CD4-positive, CD25-positive, alpha-beta regulatory T cell (primary cell): ENCODE results near the gene SCUBE1. TPM values are rescaled to one million over a fixed set of nuclear protein-coding genes. Genes with fewer than 3 reads are reported as not detected.

ENCODE experiments used
- ATAC-seq, 2 donors: fragments of 150-1000 bp; cut with Tn5 transposase; one replicate each; pipeline ENCODE4 v1.10.0; 2021; ENCODE audit warnings: low read depth in 2 of 2, moderate number of reproducible peaks in 2 of 2, moderate library complexity in 1 of 2
- DNase-seq, 3 donors: peaks; one replicate each; pipeline versions ENCODE4 v3.0.0 to v3.0.0-alpha.2; 2012 to 2022; ENCODE audit warnings: mixed read lengths in 1 of 3
- H3K27ac ChIP-seq: one replicate; pipeline ENCODE4 v1.7.0; 2013; ENCODE audit warnings: mild to moderate bottlenecking, low read length; ENCODE audit not compliant: insufficient read depth, poor library complexity, severe bottlenecking
- H3K27me3 ChIP-seq: one replicate; pipeline ENCODE4 v1.7.0; 2013; ENCODE audit warnings: low read length; ENCODE audit not compliant: control insufficient read depth, insufficient read depth
- H3K36me3 ChIP-seq: one replicate; pipeline ENCODE4 v1.7.0; 2013; ENCODE audit warnings: mild to moderate bottlenecking, low read length, moderate library complexity; ENCODE audit not compliant: control insufficient read depth, insufficient read depth
- H3K4me1 ChIP-seq: 2 replicates; pipeline ENCODE4 v1.7.0; 2013; ENCODE audit warnings: mild to moderate bottlenecking, low read length; ENCODE audit not compliant: insufficient read depth, control insufficient read depth, poor library complexity, severe bottlenecking
- H3K4me3 ChIP-seq: one replicate; pipeline ENCODE4 v1.7.0; 2013; ENCODE audit warnings: low read depth, mild to moderate bottlenecking, low read length, moderate library complexity
- H3K9me3 ChIP-seq, 2 experiments: 1 replicate in 1 of 2; 2 replicates in 1 of 2; pipeline ENCODE4 v1.7.0; 2013; ENCODE audit warnings: low read length in 2 of 2, mild to moderate bottlenecking in 1 of 2, moderate library complexity in 1 of 2; ENCODE audit not compliant: control insufficient read depth in 2 of 2
- H3K27ac Mint-ChIP-seq, 3 donors: one replicate each; pipeline ENCODE4 v1.8.0; 2020 to 2022; ENCODE audit warnings: mild to moderate bottlenecking in 3 of 3, mixed read lengths in 3 of 3, moderate library complexity in 2 of 3
- H3K27me3 Mint-ChIP-seq: one replicate; pipeline ENCODE4 v1.8.0; 2022; ENCODE audit warnings: mild to moderate bottlenecking, mixed read lengths
- H3K36me3 Mint-ChIP-seq: one replicate; pipeline ENCODE4 v1.8.0; 2020; ENCODE audit warnings: mixed read lengths
- H3K4me1 Mint-ChIP-seq, 4 donors: one replicate each; pipeline ENCODE4 v1.8.0; 2020 to 2022; ENCODE audit warnings: mixed read lengths in 4 of 4, mild to moderate bottlenecking in 1 of 4
- H3K4me3 Mint-ChIP-seq, 4 donors: one replicate each; pipeline ENCODE4 v1.8.0; 2020 to 2022; ENCODE audit warnings: mild to moderate bottlenecking in 4 of 4, mixed read lengths in 4 of 4, moderate library complexity in 3 of 4
- H3K9me3 Mint-ChIP-seq, 7 donors: one replicate each; pipeline ENCODE4 v1.8.0; 2020 to 2022; ENCODE audit warnings: mixed read lengths in 7 of 7, mild to moderate bottlenecking in 3 of 7, moderate library complexity in 2 of 7
- polyA plus RNA-seq, 4 donors: library from polyadenylated mRNA; unstranded; fragments of 300-500 nt; fragmentation: Illumina TruSeq; gene quantifications; one replicate each; pipeline ENCODE4 v1.2.3, GENCODE V29; 2021
- total RNA-seq: library from RNA; stranded (reverse); gene quantifications from one replicate; pipeline ENCODE4 v1.2.3, GENCODE V29; 2022

The SCUBE1 gene
- total and polyA plus RNA-seq, 5 donors from 2014 or later: 0.74 TPM; not detected in 4

DNA sequence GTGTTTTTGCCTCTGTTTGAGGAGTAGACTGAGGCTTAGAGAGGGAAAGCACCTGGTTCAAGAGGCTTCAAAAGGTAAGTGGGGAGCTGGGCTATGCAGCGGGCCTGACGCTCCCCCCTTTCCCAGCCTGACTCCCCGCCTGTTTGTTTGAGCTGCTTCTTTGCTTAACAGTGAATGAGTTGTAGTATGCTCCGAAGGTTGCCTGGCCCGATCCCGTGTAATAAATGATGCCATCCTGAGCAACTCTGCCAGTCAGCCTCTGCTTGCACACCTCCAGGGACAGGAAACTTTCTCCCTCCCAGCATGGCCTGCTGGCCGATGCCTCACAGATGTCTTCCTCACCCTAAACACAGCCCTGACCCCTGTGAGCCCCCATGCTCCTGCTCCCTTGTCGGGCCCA lies 110.7 kb downstream of the SCUBE1 start:
- H3K36me3 ChIP-seq: no peaks in the 10 kb centered on the region
- ATAC-seq: no peak
- Mint-ChIP-seq H3K4me3 (no peak overlapping the region), H3K9me3 (no peaks in the 10 kb centered on the region), H3K27me3 (peaks cover 10% of the 10 kb centered on the region), H3K27ac (no peak overlapping the region), H3K36me3 (no peaks in the 10 kb centered on the region), H3K4me1 (peaks cover 0 to 5% (median 2%) of the 10 kb centered on the region in 4 donors)
- H3K4me3 ChIP-seq: no peak overlapping the region
- no peak overlapping the region for H3K27ac ChIP-seq
- no peak for DNase-seq
- no peaks in the 10 kb centered on the region for H3K27me3 ChIP-seq
- H3K9me3 ChIP-seq: no peaks in the 10 kb centered on the region
- peaks cover 5% of the 10 kb centered on the region for H3K4me1 ChIP-seq

DNA sequence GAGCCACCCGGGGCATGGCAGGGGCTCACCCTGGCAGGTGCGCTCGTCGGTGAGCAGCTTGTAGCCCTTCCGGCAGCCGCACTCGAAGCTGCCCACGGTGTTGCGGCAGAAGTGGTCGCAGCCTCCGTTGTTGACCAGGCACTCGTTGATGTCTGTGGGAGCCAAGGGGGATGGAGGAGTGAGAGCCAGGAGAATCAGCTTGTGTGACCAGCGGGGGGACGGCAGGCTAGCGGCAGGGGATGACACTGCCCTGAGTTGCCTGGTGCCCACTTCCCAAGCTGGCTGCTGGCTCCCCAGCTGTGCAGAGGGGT lies 111.5 kb downstream of the SCUBE1 start:
- no peaks in the 10 kb centered on the region for H3K36me3 Mint-ChIP-seq
- H3K27me3 Mint-ChIP-seq: peaks cover 10% of the 10 kb centered on the region
- DNase-seq: no peak
- no peak overlapping the region for H3K27ac Mint-ChIP-seq
- no peaks in the 10 kb centered on the region for H3K9me3 Mint-ChIP-seq
- Histone ChIP-seq H3K4me3 (no peak overlapping the region), H3K27ac (no peak overlapping the region), H3K36me3 (no peaks in the 10 kb centered on the region), H3K9me3 (no peaks in the 10 kb centered on the region), H3K27me3 (no peaks in the 10 kb centered on the region), H3K4me1 (peaks cover 5% of the 10 kb centered on the region)
- H3K4me3 Mint-ChIP-seq: no peak overlapping the region
- peaks cover 0 to 5% (median 2%) of the 10 kb centered on the region in 4 donors for H3K4me1 Mint-ChIP-seq
- ATAC-seq: no peak

DNA sequence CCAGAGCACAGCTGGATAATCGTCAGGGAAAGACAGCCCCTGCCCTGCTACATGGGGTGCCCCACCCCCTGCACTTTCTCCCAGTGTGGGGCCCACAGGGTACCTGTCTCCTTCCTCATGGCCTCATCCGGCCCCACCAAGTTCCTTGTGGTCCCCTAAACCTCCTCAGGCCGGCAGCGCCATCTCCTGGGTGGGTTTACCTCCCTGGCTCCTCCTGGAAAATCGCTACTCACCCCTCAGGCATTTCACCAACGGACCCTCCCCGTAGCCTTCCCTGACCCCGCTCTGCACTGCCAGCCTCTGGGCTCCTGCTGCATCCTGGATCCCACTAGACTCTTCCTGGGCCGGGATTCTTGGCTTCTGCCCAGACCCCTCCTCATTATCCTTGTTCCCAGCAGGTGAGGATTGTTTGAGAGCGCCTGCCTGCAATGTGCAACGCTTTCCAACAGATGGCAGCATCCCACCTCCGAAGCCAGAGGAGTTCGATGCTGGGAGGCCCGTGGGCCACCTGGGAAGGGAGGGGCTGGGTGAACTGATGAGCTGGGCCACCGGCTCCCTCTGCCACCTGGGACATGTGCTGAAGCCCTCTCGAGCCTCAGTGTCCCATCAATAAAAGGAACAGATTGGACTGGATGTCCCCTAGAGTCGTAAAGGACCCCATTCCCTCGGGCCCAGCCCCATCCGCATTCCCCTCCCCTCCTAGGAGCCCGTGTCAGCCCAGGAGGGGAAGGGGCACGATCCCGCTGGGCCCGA lies 112.0 kb downstream of the SCUBE1 start:
- peak; percentile 25 to 62 for ATAC-seq
- Histone ChIP-seq H3K4me1 (peaks cover 5% of the 10 kb centered on the region), H3K27ac (no peak overlapping the region), H3K9me3 (no peaks in the 10 kb centered on the region), H3K4me3 (no peak overlapping the region), H3K27me3 (no peaks in the 10 kb centered on the region), H3K36me3 (no peaks in the 10 kb centered on the region)
- H3K36me3 Mint-ChIP-seq: no peaks in the 10 kb centered on the region
- H3K27ac Mint-ChIP-seq: no peak overlapping the region
- H3K27me3 Mint-ChIP-seq: peaks cover 12% of the 10 kb centered on the region
- no peak overlapping the region for H3K4me3 Mint-ChIP-seq
- peak; percentile 38 to 64 (median 53) for DNase-seq
- peaks cover 0 to 5% (median 2%) of the 10 kb centered on the region in 4 donors for H3K4me1 Mint-ChIP-seq
- H3K9me3 Mint-ChIP-seq: no peaks in the 10 kb centered on the region

DNA sequence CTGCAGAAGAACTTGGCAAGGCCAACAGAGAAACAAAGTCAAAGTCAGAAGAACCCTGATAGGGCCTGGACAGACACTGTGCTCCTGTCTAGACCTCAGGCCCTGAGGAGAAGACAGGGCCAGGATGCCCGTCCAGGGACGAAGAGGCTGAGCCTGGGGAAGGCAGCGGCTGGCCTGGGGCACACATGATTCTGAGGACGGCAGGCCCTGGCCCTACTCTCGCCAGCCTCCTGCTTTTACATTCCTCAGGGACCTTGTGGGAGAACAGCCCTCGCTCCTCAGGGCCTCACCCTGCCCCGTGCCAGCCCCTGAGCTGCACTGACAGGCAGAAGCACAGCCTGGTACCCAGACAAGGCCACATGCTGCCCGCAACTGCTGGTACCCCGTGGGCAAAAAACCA lies 112.6 kb downstream of the SCUBE1 start:
- no peaks in the 10 kb centered on the region for H3K9me3 Mint-ChIP-seq

DNA sequence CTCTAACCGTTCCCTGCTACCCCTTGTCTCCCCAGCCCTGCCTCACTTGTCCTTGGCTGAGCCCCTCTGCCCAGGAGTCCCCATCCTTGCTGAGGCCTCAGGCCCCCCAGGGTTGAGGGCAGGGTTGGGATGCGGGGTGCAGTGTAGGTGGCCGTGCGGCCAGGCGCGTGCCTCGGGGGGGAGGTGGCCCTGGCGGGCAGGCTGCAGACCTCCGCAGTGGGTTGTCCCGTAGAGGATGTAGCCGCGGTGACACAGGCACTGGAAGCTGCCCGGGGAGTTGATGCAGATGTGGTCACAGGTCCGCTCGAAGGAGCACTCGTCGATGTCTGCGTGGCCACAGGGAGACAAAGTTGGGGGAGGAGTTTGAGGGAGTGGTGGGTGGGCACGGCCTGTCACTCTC lies 114.3 kb downstream of the SCUBE1 start:
- DNase-seq (no peak), ATAC-seq (no peak)
- Mint-ChIP-seq H3K9me3 (no peaks in the 10 kb centered on the region), H3K4me3 (no peak overlapping the region), H3K27ac (no peak overlapping the region), H3K4me1 (peaks cover 0 to 7% (median 4%) of the 10 kb centered on the region in 4 donors), H3K27me3 (peaks cover 17% of the 10 kb centered on the region), H3K36me3 (no peaks in the 10 kb centered on the region)
- Histone ChIP-seq H3K9me3 (no peaks in the 10 kb centered on the region), H3K27me3 (no peaks in the 10 kb centered on the region), H3K4me3 (no peak overlapping the region), H3K4me1 (peaks cover 5% of the 10 kb centered on the region), H3K36me3 (no peaks in the 10 kb centered on the region), H3K27ac (no peak overlapping the region)

More for the DNA sequence above, 112.6 kb downstream of the SCUBE1 start:
- Mint-ChIP-seq H3K4me1 (peaks cover 0 to 7% (median 4%) of the 10 kb centered on the region in 4 donors), H3K36me3 (no peaks in the 10 kb centered on the region), H3K27ac (no peak overlapping the region), H3K27me3 (peaks cover 18% of the 10 kb centered on the region), H3K4me3 (no peak overlapping the region)
- Histone ChIP-seq H3K4me1 (peaks cover 5% of the 10 kb centered on the region), H3K4me3 (no peak overlapping the region), H3K9me3 (no peaks in the 10 kb centered on the region), H3K27me3 (no peaks in the 10 kb centered on the region), H3K36me3 (no peaks in the 10 kb centered on the region), H3K27ac (no peak overlapping the region)
- DNase-seq (no peak), ATAC-seq (no peak)

DNA sequence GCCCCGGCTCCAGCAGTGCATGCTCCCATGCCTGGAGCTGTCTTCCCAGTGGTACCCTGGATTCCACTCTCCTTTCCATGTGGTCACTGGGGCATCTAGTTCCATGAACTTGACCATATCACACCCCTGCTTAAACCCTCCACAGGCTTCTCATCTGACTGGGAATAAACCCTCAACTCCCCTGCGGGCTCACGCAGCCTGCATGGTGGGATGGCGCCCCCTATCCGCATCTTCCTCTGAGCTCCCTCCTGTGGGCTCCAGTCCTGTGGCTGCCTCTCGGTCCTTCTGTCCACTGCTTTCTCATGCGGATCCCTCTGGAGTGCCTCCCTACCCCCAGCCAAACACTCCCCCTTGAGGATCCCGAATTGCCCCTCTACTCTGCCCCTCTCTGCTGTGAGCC lies 114.8 kb downstream of the SCUBE1 start:
- peaks cover 5% of the 10 kb centered on the region for H3K4me1 ChIP-seq
- Mint-ChIP-seq H3K9me3 (no peaks in the 10 kb centered on the region), H3K4me3 (no peak overlapping the region), H3K27me3 (peaks cover 12% of the 10 kb centered on the region), H3K4me1 (peaks cover 0 to 7% (median 4%) of the 10 kb centered on the region in 4 donors), H3K27ac (no peak overlapping the region), H3K36me3 (no peaks in the 10 kb centered on the region)
- H3K9me3 ChIP-seq: no peaks in the 10 kb centered on the region
- no peaks in the 10 kb centered on the region for H3K36me3 ChIP-seq
- DNase-seq: peak in 1 of 3 donors; percentile 20
- ATAC-seq: no peak
- H3K27ac ChIP-seq: no peak overlapping the region
- no peak overlapping the region for H3K4me3 ChIP-seq
- H3K27me3 ChIP-seq: no peaks in the 10 kb centered on the region

DNA sequence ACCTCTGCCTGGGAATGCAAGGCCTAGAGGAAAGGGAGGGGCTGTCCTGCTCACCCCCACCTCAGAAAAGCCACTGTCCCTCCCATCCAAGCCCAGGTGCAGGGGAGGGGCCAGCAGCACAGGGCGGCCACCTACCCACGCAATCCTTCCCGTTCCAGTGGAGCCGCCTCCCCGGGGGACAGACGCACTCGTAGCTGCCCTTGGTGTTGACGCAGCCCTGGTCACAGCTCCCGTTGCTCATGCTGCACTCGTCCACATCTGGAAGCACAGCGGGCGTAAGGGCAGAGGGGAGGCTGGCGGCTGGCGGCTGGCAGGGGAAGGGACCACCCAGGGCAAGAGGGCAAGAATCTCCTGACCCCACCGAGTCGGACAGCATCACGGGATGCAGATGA lies 115.9 kb downstream of the SCUBE1 start:
- H3K27me3 Mint-ChIP-seq: peaks cover 12% of the 10 kb centered on the region
- Histone ChIP-seq H3K9me3 (no peaks in the 10 kb centered on the region), H3K4me1 (peaks cover 5% of the 10 kb centered on the region), H3K27ac (no peak overlapping the region), H3K27me3 (no peaks in the 10 kb centered on the region), H3K36me3 (no peaks in the 10 kb centered on the region), H3K4me3 (no peak overlapping the region)
- H3K36me3 Mint-ChIP-seq: no peaks in the 10 kb centered on the region
- no peak overlapping the region for H3K4me3 Mint-ChIP-seq
- ATAC-seq (no peak), DNase-seq (no peak)
- H3K27ac Mint-ChIP-seq: no peak overlapping the region
- H3K9me3 Mint-ChIP-seq: no peaks in the 10 kb centered on the region
- peaks cover 0 to 7% (median 4%) of the 10 kb centered on the region in 4 donors for H3K4me1 Mint-ChIP-seq
